K562 (cell line): ENCODE data around the gene RPTOR. TPM values are rescaled to one million over a fixed set of nuclear protein-coding genes. Genes with fewer than 3 reads are reported as not detected.

ENCODE experiments used
- ATAC-seq: fragments of 200-7000 bp; cut with Tn5 transposase; 3 replicates; pipeline ENCODE4 v1.9.1; 2020; ENCODE audit warnings: moderate library complexity
- BruUV-seq: library from RNA; stranded (reverse); fragments of 400-500 nt; replicated peaks from 2 replicates; lab custom pipeline; 2021; lab: Mats Ljungman, UMichigan
- CTCF ChIA-PET: fragments of 300-600 bp; formaldehyde crosslinking; extraction: SDS; loops from one replicate; lab custom pipeline; 2021; ENCODE audit warnings: low intra/inter-chr PET ratio; lab: Yijun Ruan, JAX
- POLR2A ChIA-PET: fragments of 300-600, 350-650 bp; sonication (Branson Sonifier 250); formaldehyde crosslinking; extraction: SDS; loops from one replicate; lab custom pipeline; 2021; ENCODE audit warnings: antibody characterized with exemption, inconsistent platforms; lab: Yijun Ruan, JAX
- DNase-seq, 4 experiments: peaks; one replicate each; pipeline versions ENCODE4 v3.0.0 to v3.0.0-alpha.2; 2011 to 2018; ENCODE audit warnings: low spot score in 3 of 4, mixed read lengths in 3 of 4; ENCODE audit errors: extremely low read depth in 1 of 4
- FAIRE-seq: peaks from 2 replicates; lab custom pipeline; 2011; peaks lifted over from hg19 to GRCh38; lab: Jason Lieb, UNC
- H2AFZ ChIP-seq: 2 replicates; pipeline ENCODE4 v1.6.0; 2011; ENCODE audit warnings: low read depth, low read length, control low read depth, inconsistent platforms
- H3K27ac ChIP-seq: fragments of 200-600 bp; 3 replicates; pipeline ENCODE4 v1.8.0; 2011; ENCODE audit warnings: low read depth, mild to moderate bottlenecking, control low read depth, inconsistent platforms, low read length, moderate library complexity, mixed read lengths; ENCODE audit errors: extremely low read depth
- H3K27me3 ChIP-seq, 2 experiments: fragments of 300-600 bp in 1 of 2; 2 replicates in 1 of 2; 3 replicates in 1 of 2; pipeline versions ENCODE4 v1.6.0 to v1.8.0; 2011; ENCODE audit warnings: inconsistent platforms in 2 of 2, low read length in 2 of 2, mild to moderate bottlenecking in 1 of 2, mixed read lengths in 1 of 2, moderate library complexity in 1 of 2; ENCODE audit not compliant: control insufficient read depth in 2 of 2, insufficient read depth in 2 of 2
- H3K36me3 ChIP-seq: fragments of 300-600 bp; 3 replicates; pipeline ENCODE4 v1.8.0; 2011; ENCODE audit warnings: mild to moderate bottlenecking, low read length, inconsistent platforms; ENCODE audit not compliant: control insufficient read depth, insufficient read depth
- H3K4me1 ChIP-seq, 2 experiments: fragments of 200-600 bp in 1 of 2; replicated peaks in 1 of 2; 2 replicates in 1 of 2; 3 replicates in 1 of 2; pipeline versions ENCODE4 v1.5.1 to v1.8.0; 2011; ENCODE audit warnings: inconsistent platforms in 2 of 2, low read length in 2 of 2, mild to moderate bottlenecking in 1 of 2, mixed read lengths in 1 of 2, moderate library complexity in 1 of 2; ENCODE audit not compliant: control insufficient read depth in 2 of 2, insufficient read depth in 2 of 2
- H3K4me2 ChIP-seq: 2 replicates; pipeline ENCODE4 v1.6.1; 2011; ENCODE audit warnings: low read length, control low read depth, inconsistent platforms, mixed read lengths; ENCODE audit not compliant: insufficient read depth
- H3K4me3 ChIP-seq: fragments of 200-600 bp; sonication (generic), shearing (Covaris generic); 2 replicates; pipeline ENCODE4 v1.5.1; 2016; ENCODE audit warnings: control low read depth, inconsistent platforms
- H3K79me2 ChIP-seq: fragments of 200-600 bp; 3 replicates; pipeline ENCODE4 v1.8.0; 2011; ENCODE audit warnings: low read length, inconsistent platforms; ENCODE audit not compliant: control insufficient read depth, insufficient read depth
- H3K9ac ChIP-seq, 2 experiments: 2 replicates each; pipeline versions ENCODE4 v1.6.0 to v1.6.1; 2011; ENCODE audit warnings: low read depth in 2 of 2, low read length in 2 of 2, control low read depth in 1 of 2, inconsistent platforms in 1 of 2, mild to moderate bottlenecking in 1 of 2, mixed read lengths in 1 of 2; ENCODE audit not compliant: insufficient read depth in 1 of 2
- H3K9me1 ChIP-seq: one replicate; pipeline ENCODE4 v1.6.0; 2011; ENCODE audit warnings: inconsistent platforms, mild to moderate bottlenecking, low read length, moderate library complexity; ENCODE audit not compliant: control insufficient read depth, insufficient read depth
- H3K9me3 ChIP-seq: replicated peaks from 2 replicates; pipeline ENCODE4 v1.5.1; 2011; ENCODE audit warnings: low read depth, low read length, inconsistent platforms; ENCODE audit not compliant: control insufficient read depth, insufficient read depth
- H4K20me1 ChIP-seq: replicated peaks from 2 replicates; pipeline ENCODE4 v1.6.1; 2011; ENCODE audit warnings: low read length, inconsistent platforms, mixed read lengths; ENCODE audit not compliant: control insufficient read depth, insufficient read depth
- CTCFL ChIP-seq: IDR thresholded peaks from 2 replicates; pipeline ENCODE4 v1.6.1; 2011; ENCODE audit warnings: borderline replicate concordance, low read depth, mild to moderate bottlenecking, moderate library complexity, low read length; ENCODE audit not compliant: insufficient read depth, poor library complexity, severe bottlenecking
- DDX20 ChIP-seq: fragments of 450-650 bp; IDR thresholded peaks from 2 replicates; pipeline ENCODE4 v1.6.1; 2016; ENCODE audit warnings: missing genetic modification characterization, low read depth, mild to moderate bottlenecking, missing compliant biosample characterization, moderate library complexity
- HDAC6 ChIP-seq: IDR thresholded peaks from 2 replicates; pipeline ENCODE4 v1.6.1; 2012; ENCODE audit warnings: low read depth, mild to moderate bottlenecking, control low read depth, inconsistent platforms, low read length, moderate library complexity
- NEUROD1 ChIP-seq: fragments of 150-350 bp; IDR thresholded peaks from 2 replicates; pipeline ENCODE4 v1.6.1; 2014; ENCODE audit warnings: borderline replicate concordance, low read length, low read depth; ENCODE audit not compliant: partially characterized antibody
- PURB ChIP-seq: sonication (generic); formaldehyde crosslinking; IDR thresholded peaks from 2 replicates; pipeline ENCODE4 v1.9.0; 2021; ENCODE audit warnings: low read depth, mild to moderate bottlenecking, missing genetic modification reagents
- SMARCA5 ChIP-seq: fragments of 450-650 bp; IDR thresholded peaks from 2 replicates; pipeline ENCODE4 v1.6.1; 2016
- ZNF449 ChIP-seq: fragments of 250-450 bp; sonication (Bioruptor Pico); IDR thresholded peaks from 2 replicates; pipeline ENCODE4 v1.8.0; 2022; ENCODE audit warnings: moderate library complexity, mild to moderate bottlenecking, inconsistent platforms
- ZNF518B ChIP-seq: fragments of 250-450 bp; sonication (Bioruptor Pico); IDR thresholded peaks from 2 replicates; pipeline ENCODE4 v1.5.0; 2021; ENCODE audit warnings: mild to moderate bottlenecking, moderate library complexity
- ZNF778 ChIP-seq: fragments of 450-650 bp; formaldehyde crosslinking; IDR thresholded peaks from 2 replicates; pipeline ENCODE4 v1.4.0; 2020; ENCODE audit warnings: mild to moderate bottlenecking, moderate library complexity
- WGBS: fragments of 100-300 bp; shearing (Covaris generic); methylation state at CpG from one replicate; pipeline ENCODE4 v1.1.6; 2016; ENCODE audit warnings: low coverage, mixed read lengths; ENCODE audit not compliant: insufficient coverage; ENCODE audit errors: missing lambda C conversion rate; 5-methylcytosine and 5-hydroxymethylcytosine counted together
- in situ Hi-C: fragments of 300-500 bp; cut with MboI; formaldehyde crosslinking; loops from 4 replicates; pipeline ENCODE4 v1.15.0; 2018; ENCODE audit warnings: inconsistent platforms, mixed read lengths
- intact Hi-C: fragments of 100-400 bp; cut with micrococcal nuclease; formaldehyde crosslinking; loops from 2 replicates; pipeline ENCODE4 v1.14.2; 2022
- polyA plus RNA-seq, 8 experiments: library from polyadenylated mRNA; depleted of rRNA in 4 of 8; stranded (reverse) in 5 of 8; unstranded in 3 of 8; fragments of >200 nt; fragmentation: Nextera tagmentation in 2 of 8; fragmentation: Illumina TruSeq in 1 of 8; extraction: Ambion mirVana in 2 of 8; extraction: Trizol in 1 of 8; gene quantifications; 2 replicates each; pipeline versions ENCODE4 v1.2.1 to v1.2.3, GENCODE V29; 2011 to 2014; ENCODE audit warnings: inconsistent platforms in 1 of 8, missing spikeins in 1 of 8
- total RNA-seq, 7 experiments: library from RNA; depleted of rRNA in 6 of 7; stranded (reverse); fragments of >200 nt in 6 of 7; fragmentation: Illumina TruSeq in 2 of 7; extraction: Trizol in 2 of 7; gene quantifications; 2 replicates each; pipeline versions ENCODE4 v1.2.1 to v1.2.3, GENCODE V29; 2011 to 2021; ENCODE audit warnings: low replicate concordance in 1 of 7

RPTOR gene
- total and polyA plus RNA-seq, 9 of the 15 experiments (the other 6 are each of a cell fraction or from before 2014, with no cell fraction given) = 0.24 to 54.1 (median 10.2) TPM

- intact Hi-C loops = no loop called here
- no peak overlapping the region for H3K9ac ChIP-seq
- no peaks in the 10 kb centered on the region for H4K20me1 ChIP-seq
- H3K9me1 ChIP-seq = no peaks in the 10 kb centered on the region
- H2AFZ ChIP-seq = no peak overlapping the region
- WGBS = 85% methylated on average over 34 of the region's 38 CpGs
- POLR2A ChIA-PET = interaction anchor here (1.3 kb wide), 1 partner anchor 12 kb away, joined by 3 read pairs; no protein-coding TSS in a partner anchor
- BruUV-seq = no TSS peak
- H3K27ac ChIP-seq = no peak overlapping the region
- H3K4me1 ChIP-seq = peaks cover 0 to 7% of the 10 kb centered on the region in 2 experiments; a peak in 1 of 5 replicates
- no peaks in the 10 kb centered on the region for H3K79me2 ChIP-seq
- TF ChIP-seq SMARCA5 (no peak), ZNF778 (no peak), ZNF449 (CRISPR knock-in tag) (no peak), PURB (CRISPR knock-in tag) (no peak), NEUROD1 (no peak), HDAC6 (no peak), ZNF518B (no peak), CTCFL (no peak), DDX20 (tag) (no peak)
- no peaks in the 10 kb centered on the region for H3K27me3 ChIP-seq
- H3K9me3 ChIP-seq = no peaks in the 10 kb centered on the region
- DNase-seq (no peak), FAIRE-seq (no peak), ATAC-seq (no peak)
- H3K4me3 ChIP-seq = no peak overlapping the region
- in situ Hi-C loops = no loop called here
- CTCF ChIA-PET = no interaction called here
- H3K36me3 ChIP-seq = peaks cover 40% of the 10 kb centered on the region; the same call in 2 of the 3 replicates
- no peak overlapping the region for H3K4me2 ChIP-seq
These were observed 398.0 kb downstream of the RPTOR start for GRCh38 chr17:80942423-80943345.
